Measurements from ENCODE around the gene CSNK1G3.
"Not testable (repeated sequence)": the region's sequence is repeated elsewhere in the genome, so short reads cannot be mapped to it uniquely, and the experiment has no call there.

The CSNK1G3 gene

DNA sequence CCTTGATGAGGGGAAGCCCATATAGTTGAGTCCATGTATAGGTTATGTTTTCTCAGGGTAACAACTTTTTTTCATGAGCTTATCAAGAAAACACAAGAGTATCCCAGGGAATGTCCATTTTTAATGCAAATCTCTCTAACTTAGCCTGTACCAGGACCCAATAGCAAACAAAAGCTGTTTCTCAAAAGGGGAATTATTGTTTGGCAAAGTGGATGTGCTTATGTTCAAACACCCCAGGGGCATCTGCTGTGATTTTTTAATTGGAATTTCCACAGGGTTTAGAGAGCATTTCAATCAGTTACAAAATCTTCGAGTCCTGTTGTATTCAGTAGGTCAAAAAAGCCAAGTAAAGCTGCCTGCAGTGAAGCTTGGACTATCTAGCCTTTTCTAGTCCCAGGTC, 33.4 kb upstream of the CSNK1G3 start:
- no peak for DNase-seq (ENCODE audit: extremely low spot score)
- TF ChIP-seq, protein P1, sequence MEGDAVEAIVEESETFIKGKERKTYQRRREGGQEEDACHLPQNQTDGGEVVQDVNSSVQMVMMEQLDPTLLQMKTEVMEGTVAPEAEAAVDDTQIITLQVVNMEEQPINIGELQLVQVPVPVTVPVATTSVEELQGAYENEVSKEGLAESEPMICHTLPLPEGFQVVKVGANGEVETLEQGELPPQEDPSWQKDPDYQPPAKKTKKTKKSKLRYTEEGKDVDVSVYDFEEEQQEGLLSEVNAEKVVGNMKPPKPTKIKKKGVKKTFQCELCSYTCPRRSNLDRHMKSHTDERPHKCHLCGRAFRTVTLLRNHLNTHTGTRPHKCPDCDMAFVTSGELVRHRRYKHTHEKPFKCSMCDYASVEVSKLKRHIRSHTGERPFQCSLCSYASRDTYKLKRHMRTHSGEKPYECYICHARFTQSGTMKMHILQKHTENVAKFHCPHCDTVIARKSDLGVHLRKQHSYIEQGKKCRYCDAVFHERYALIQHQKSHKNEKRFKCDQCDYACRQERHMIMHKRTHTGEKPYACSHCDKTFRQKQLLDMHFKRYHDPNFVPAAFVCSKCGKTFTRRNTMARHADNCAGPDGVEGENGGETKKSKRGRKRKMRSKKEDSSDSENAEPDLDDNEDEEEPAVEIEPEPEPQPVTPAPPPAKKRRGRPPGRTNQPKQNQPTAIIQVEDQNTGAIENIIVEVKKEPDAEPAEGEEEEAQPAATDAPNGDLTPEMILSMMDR (IDR thresholded peaks at IDR 0.05; ENCODE audit: control extremely low read depth, extremely low read depth, low read depth, missing control alignments) = no peak
- POLR2A ChIA-PET = no interaction called here
- CTCF ChIA-PET = interaction anchor here (0.5 to 0.9 kb wide), 2 partner anchors 8 to 132 kb away, joined by 3 read pairs; no protein-coding TSS in a partner anchor

DNA sequence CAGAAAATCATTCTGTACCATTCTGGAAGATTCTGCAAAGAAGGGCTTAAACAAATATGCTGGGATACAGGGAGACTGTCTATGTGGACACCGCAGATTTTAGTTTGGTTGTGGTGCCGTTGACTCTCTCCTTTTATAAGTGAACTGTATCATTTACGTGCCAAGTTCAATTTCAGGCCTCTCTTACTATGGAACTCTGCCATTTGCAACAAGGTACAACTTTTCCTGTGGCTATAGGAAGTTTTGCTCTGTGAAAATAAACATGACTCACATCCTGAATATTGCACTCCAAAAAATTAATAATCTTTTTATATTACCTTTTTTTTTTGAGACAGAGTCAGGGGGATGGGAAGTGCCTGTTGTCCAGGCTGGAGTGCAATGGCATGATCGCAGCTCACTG, 29.7 kb upstream of the CSNK1G3 start:
- POLR2A ChIA-PET = no interaction called here
- no peak for DNase-seq (ENCODE audit: extremely low spot score)
- CTCF ChIA-PET = interaction anchor here (0.9 to 1.5 kb wide), 2 partner anchors 19 to 25 kb away, joined by 3 read pairs; no protein-coding TSS in a partner anchor
- TF ChIP-seq, protein P1 (IDR thresholded peaks at IDR 0.05; ENCODE audit: control extremely low read depth, extremely low read depth, low read depth, missing control alignments) = no peak

GRCh38 chr5:123483446-123484077, 28.4 kb upstream of the CSNK1G3 start:
- TF ChIP-seq, protein P1 (IDR thresholded peaks at IDR 0.05; ENCODE audit: control extremely low read depth, extremely low read depth, low read depth, missing control alignments) = no peak
- ChIA-PET POLR2A (no interaction called here), CTCF (interaction anchor here (1.1 to 1.2 kb wide), 2 partner anchors 11 to 13 kb away, joined by 3 read pairs; no protein-coding TSS in a partner anchor)
- no peak for DNase-seq (ENCODE audit: extremely low spot score)

GRCh38 chr5:123485275-123485674, 26.7 kb upstream of the CSNK1G3 start:
- ChIA-PET CTCF (interaction anchor here (1.1 to 1.5 kb wide), 2 partner anchors 11 kb away, joined by 3 to 9 read pairs; no protein-coding TSS in a partner anchor), POLR2A (no interaction called here)
- TF ChIP-seq, protein P1 (IDR thresholded peaks at IDR 0.05; ENCODE audit: control extremely low read depth, extremely low read depth, low read depth, missing control alignments) = no peak
- DNase-seq (ENCODE audit: extremely low spot score) = no peak

DNA sequence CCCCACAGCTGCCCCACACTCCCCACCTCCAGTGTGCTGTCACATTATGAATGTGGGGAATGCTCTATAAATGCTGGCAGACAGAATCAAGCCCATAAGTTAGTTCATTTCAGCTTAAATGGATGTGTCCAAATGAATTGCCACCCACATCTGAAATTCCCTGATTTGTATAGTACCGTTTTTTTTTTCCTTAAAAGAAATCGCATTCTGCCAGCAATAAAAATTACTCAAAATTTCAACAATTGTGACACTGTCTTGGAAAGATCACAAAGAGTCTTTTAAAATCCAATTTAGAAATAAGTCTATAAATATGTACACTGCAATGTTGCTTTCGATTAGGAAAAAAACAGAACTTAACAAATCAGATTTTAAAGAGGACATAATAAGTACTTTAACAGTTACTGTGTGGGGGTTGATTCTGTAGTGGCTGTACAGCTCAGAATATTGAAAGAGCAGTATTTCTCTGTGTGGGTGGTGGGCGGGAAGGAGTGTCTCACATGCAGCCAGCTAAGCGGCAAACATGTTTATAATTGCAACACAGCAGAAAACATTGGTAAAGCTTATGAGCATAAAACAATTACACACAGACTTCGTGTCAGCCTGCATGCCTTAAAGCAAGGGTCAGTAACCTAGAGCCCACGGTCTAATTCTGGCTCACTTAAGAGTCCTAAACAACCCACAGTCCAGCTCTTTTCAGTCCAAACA, 24.9 kb upstream of the CSNK1G3 start:
- ChIA-PET POLR2A (no interaction called here), CTCF (interaction anchor here (1.0 to 1.1 kb wide), 2 partner anchors 9 kb away, joined by 3 read pairs; no protein-coding TSS in a partner anchor)
- no peak for DNase-seq (ENCODE audit: extremely low spot score)
- TF ChIP-seq, protein P1 (IDR thresholded peaks at IDR 0.05; ENCODE audit: control extremely low read depth, extremely low read depth, low read depth, missing control alignments) = no peak

GRCh38 chr5:123490974-123491373, 21.0 kb upstream of the CSNK1G3 start:
- ChIA-PET CTCF (no interaction called here), POLR2A (no interaction called here)
- no peak for DNase-seq (ENCODE audit: extremely low spot score)
- TF ChIP-seq, protein P1 (IDR thresholded peaks at IDR 0.05; ENCODE audit: control extremely low read depth, extremely low read depth, low read depth, missing control alignments) = no peak

DNA sequence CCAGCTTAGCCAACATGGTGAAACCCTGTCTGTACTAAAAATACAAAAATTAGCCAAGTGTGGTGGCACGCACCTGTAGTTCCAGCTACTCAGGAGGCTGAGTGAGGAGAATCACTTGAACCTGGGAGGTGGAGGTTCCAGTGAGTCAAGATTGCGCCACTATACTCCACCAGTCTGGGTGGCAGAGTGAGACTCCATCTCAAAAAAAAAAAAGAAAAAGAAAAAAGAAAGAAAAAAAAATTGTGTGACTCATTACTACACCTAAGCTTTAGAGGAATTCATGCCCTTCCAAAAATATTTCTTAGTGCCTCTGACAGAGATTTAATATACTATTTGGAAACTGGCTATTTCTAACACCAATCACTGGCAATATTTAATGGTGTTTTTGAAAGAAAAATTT, 16.8 kb upstream of the CSNK1G3 start:
- POLR2A ChIA-PET; DNase-seq (ENCODE audit: extremely low spot score): not testable (repeated sequence)
- CTCF ChIA-PET = interaction anchor here (2.3 kb wide), 1 partner anchor 10 kb away, joined by 8 read pairs; no protein-coding TSS in a partner anchor
